ENCODE measurements around the gene SAV1. TPM values are rescaled to one million over a fixed set of nuclear protein-coding genes. Genes with fewer than 3 reads are reported as not detected.
A peak's percentile ranks its signal among the peaks of the same experiment; 100 is the strongest.

Gene SAV1
- total RNA-seq, 2 experiments from 2014 or later, result 13.2 to 13.4 TPM

DNA sequence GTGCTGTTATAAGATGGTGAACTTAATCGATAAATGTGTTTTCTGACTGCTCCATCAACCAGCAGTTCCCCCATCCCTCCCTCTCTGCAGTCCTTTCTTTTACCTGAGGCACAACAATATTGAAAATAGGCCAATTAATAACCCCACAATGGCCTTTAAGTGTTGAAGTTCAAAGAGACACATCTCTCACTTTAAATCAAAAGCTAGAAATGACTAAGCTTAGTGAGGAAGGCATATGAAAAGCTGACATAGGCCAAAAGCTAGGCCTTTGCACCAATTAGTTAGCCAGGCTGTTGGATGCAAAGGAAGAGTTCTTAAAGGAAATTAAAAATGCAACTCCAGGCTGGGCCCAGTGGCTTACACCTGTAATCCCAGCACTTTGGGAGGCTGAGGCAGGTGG, 43.7 kb downstream of the SAV1 start:
- no peak for DNase-seq
- CTCF ChIA-PET, result interaction anchor here (2.7 kb wide), 1 partner anchor 153 kb away, joined by 8 read pairs; no protein-coding TSS in a partner anchor
- H3K9me3 Mint-ChIP-seq, result no peaks in the 10 kb centered on the region
- TF ChIP-seq, protein P1, sequence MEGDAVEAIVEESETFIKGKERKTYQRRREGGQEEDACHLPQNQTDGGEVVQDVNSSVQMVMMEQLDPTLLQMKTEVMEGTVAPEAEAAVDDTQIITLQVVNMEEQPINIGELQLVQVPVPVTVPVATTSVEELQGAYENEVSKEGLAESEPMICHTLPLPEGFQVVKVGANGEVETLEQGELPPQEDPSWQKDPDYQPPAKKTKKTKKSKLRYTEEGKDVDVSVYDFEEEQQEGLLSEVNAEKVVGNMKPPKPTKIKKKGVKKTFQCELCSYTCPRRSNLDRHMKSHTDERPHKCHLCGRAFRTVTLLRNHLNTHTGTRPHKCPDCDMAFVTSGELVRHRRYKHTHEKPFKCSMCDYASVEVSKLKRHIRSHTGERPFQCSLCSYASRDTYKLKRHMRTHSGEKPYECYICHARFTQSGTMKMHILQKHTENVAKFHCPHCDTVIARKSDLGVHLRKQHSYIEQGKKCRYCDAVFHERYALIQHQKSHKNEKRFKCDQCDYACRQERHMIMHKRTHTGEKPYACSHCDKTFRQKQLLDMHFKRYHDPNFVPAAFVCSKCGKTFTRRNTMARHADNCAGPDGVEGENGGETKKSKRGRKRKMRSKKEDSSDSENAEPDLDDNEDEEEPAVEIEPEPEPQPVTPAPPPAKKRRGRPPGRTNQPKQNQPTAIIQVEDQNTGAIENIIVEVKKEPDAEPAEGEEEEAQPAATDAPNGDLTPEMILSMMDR (IDR thresholded peaks at IDR 0.05), result no peak
- H3K36me3 Mint-ChIP-seq (ENCODE audit: low read depth), result no peaks in the 10 kb centered on the region
- H3K27me3 Mint-ChIP-seq, result no peaks in the 10 kb centered on the region
- peak; percentile 30 for ATAC-seq
- no peak overlapping the region for H3K4me3 Mint-ChIP-seq
- peaks cover 3% of the 10 kb centered on the region for H3K4me1 Mint-ChIP-seq (ENCODE audit: low read depth)
- intact Hi-C loops (cut with micrococcal nuclease), result no loop called here
- POLR2A ChIA-PET, result no interaction called here
- no peak overlapping the region for H3K27ac Mint-ChIP-seq

DNA sequence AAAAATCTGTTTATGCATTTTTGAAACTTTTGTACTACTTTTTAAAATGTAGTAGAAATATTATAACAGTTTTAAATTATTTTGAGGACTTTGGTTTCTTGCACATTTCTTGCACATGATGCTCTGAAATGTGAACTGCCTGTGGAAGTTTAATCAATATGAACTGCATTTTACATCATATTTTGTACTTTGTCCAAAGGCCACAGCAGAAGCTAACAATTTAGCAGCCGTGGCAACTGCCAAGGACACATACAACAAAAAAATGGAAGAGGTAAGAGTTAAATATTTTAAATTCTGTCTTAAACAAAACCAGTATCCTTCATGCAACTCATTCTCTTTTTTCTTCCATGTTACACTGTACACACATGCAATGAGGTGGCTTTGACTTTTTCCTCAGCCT, 45.1 kb downstream of the SAV1 start:
- TF ChIP-seq, protein P1 (IDR thresholded peaks at IDR 0.05), result no peak
- peaks cover 3% of the 10 kb centered on the region for H3K4me1 Mint-ChIP-seq (ENCODE audit: low read depth)
- intact Hi-C loops (cut with micrococcal nuclease), result no loop called here
- ChIA-PET CTCF (no interaction called here), POLR2A (no interaction called here)
- ATAC-seq (no peak), DNase-seq (no peak)
- H3K4me3 Mint-ChIP-seq, result no peak overlapping the region
- H3K9me3 Mint-ChIP-seq, result no peaks in the 10 kb centered on the region
- H3K27ac Mint-ChIP-seq, result no peak overlapping the region
- H3K27me3 Mint-ChIP-seq, result no peaks in the 10 kb centered on the region
- no peaks in the 10 kb centered on the region for H3K36me3 Mint-ChIP-seq (ENCODE audit: low read depth)

DNA sequence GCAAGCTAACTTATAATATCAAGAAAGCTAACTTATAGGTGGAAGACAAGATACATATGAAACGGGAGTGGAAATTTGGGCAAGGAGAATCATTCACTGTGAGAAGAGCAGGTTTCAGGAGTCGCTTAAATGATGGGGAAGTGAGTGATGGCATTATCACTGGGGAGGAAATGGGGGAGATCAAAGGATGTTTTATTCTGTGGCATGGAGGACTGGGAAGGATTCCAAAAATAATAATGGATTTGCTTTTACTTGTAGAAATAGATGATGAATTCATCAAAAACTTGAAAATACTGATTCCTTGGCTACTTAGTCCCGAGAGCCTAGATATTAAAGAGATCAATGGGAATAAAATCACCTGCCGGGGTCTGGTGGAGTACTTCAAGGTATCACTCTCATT, 47.8 kb downstream of the SAV1 start:
- TF ChIP-seq, protein P1 (IDR thresholded peaks at IDR 0.05), result no peak
- Mint-ChIP-seq H3K27me3 (no peaks in the 10 kb centered on the region), H3K4me3 (no peak overlapping the region), H3K4me1 (ENCODE audit: low read depth) (peaks cover 3% of the 10 kb centered on the region), H3K9me3 (peaks cover 2% of the 10 kb centered on the region), H3K36me3 (ENCODE audit: low read depth) (no peaks in the 10 kb centered on the region), H3K27ac (no peak overlapping the region)
- ChIA-PET CTCF (interaction anchor here (0.8 to 2.9 kb wide), 8 partner anchors 10 to 240 kb away, joined by 3 to 39 read pairs (median 4); no protein-coding TSS in a partner anchor), POLR2A (interaction anchor here (1.1 kb wide), 1 partner anchor 32 kb away, joined by 3 read pairs; no protein-coding TSS in a partner anchor)
- no peak for DNase-seq
- intact Hi-C loops (cut with micrococcal nuclease), result no loop called here
- ATAC-seq, result no peak

DNA sequence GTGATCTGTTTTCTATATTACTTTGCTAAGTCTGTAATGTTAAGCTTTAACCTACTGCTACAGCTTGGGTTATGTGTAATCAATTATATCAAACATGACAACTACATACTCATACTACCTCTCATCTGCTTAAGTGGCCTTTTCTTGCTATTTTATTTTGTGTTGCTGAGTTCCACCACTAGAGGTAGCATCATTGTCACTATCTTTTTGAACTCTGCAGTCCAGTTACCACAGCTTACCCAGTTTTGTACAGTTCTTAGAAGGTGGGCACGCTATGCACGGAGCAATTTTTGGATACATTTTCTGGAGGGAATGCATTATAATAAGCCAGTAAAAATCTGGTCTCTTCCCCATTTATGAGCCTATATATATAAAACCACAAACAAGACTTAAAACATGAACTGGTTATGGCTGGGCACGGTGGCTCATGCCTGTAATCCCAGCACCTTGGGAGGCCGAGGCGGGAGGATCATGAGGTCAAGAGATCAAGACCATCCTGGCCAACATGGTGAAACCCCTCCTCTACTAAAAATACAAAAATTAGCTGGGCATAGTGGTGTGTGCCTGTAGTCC, 48.5 kb downstream of the SAV1 start:
- intact Hi-C loops (cut with micrococcal nuclease), result no loop called here
- no peak overlapping the region for H3K4me3 Mint-ChIP-seq
- H3K9me3 Mint-ChIP-seq, result peaks cover 2% of the 10 kb centered on the region
- H3K36me3 Mint-ChIP-seq (ENCODE audit: low read depth), result no peaks in the 10 kb centered on the region
- TF ChIP-seq, protein P1 (IDR thresholded peaks at IDR 0.05), result peak; percentile 31
- no peak overlapping the region for H3K27ac Mint-ChIP-seq
- CTCF ChIA-PET, result interaction anchor here (0.7 to 2.9 kb wide), 15 partner anchors 9 to 240 kb away, joined by 3 to 39 read pairs (median 4); no protein-coding TSS in a partner anchor
- H3K27me3 Mint-ChIP-seq, result no peaks in the 10 kb centered on the region
- peaks cover 3% of the 10 kb centered on the region for H3K4me1 Mint-ChIP-seq (ENCODE audit: low read depth)
- POLR2A ChIA-PET, result interaction anchor here (1.1 kb wide), 1 partner anchor 31 kb away, joined by 3 read pairs; no protein-coding TSS in a partner anchor
- no peak for DNase-seq
- peak; percentile 53 for ATAC-seq

DNA sequence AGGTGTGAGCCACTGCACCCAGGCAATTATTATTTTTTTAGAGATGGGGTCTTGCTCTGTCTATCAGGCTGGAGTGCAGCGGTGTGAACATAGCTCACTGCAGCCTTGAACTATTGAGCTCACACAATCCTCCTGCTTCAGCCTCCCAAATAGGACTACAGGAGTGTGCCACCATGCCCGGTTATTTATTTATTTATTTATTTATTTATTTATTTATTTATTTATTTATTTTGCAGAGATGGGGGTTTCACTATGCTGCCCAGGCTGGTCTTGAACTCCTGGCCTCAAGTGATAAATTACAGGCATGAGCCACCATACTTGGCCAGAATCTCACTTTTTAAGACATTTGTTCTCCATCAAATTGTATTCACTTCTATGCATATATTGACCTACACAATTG, 51.8 kb downstream of the SAV1 start:
- ATAC-seq, result no peak
- POLR2A ChIA-PET, result no interaction called here
- peaks cover 2% of the 10 kb centered on the region for H3K9me3 Mint-ChIP-seq
- CTCF ChIA-PET, result interaction anchor here (1.0 to 2.4 kb wide), 9 partner anchors 9 to 244 kb away, joined by 3 to 15 read pairs (median 5); no protein-coding TSS in a partner anchor
- no peaks in the 10 kb centered on the region for H3K4me1 Mint-ChIP-seq (ENCODE audit: low read depth)
- DNase-seq, result no peak
- H3K4me3 Mint-ChIP-seq, result no peak overlapping the region
- H3K27me3 Mint-ChIP-seq, result no peaks in the 10 kb centered on the region
- H3K36me3 Mint-ChIP-seq (ENCODE audit: low read depth), result no peaks in the 10 kb centered on the region
- TF ChIP-seq, protein P1 (IDR thresholded peaks at IDR 0.05), result no peak
- no peak overlapping the region for H3K27ac Mint-ChIP-seq
- intact Hi-C loops (cut with micrococcal nuclease), result no loop called here

Measured in activated CD8-positive, alpha-beta T cell treated with anti-CD3 and anti-CD28 coated beads for 36 hours (primary cell).